ENCODE results near the gene USP49.

DNA sequence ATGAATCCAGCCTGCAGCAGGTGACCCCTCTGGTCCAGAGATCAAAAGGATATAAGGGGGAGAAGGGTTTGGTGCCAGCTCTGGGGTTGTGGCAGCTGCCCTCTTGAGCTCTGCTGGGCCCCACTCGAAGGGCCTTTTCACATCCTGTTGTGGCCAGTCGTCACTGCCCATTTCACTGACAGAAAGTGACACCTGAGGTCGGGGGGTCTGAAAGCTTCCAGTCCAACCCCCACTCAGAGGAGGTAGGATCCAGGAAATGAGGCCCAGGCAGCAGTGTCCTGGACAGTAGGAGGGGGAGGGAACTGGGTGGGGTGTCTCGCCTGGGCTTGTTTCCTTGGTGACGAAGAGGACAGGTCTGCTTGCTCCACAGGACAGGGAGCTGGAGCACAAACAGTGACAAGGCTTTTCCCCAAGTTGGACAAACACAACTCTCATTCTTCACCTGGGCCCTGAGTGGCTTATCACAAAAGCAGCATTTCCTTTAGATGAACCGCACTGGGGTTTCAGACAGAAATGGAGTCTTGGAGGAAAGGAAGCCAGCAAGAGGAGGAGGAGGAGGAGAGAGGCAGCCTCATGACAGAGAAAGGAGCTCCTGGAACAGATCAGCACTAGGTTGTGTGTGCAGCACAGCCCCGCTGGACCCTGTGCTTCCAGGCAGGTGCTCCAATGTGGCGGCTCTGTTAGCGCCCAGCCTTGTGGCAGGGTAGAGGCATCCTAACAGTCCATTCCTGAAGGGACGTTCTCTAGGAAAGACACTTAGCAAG, 126.4 kb downstream of the USP49 start:
- no peak for TF ChIP-seq GATA3 (IDR thresholded peaks at IDR 0.05; ENCODE audit: low read depth, low read length)
- no peak for TF ChIP-seq GATA2 (IDR thresholded peaks at IDR 0.05; ENCODE audit: low read depth, low read length)
